Neural cell (in vitro differentiated cells): ENCODE measurements around the gene TADA3.

ENCODE experiments used
- EZH2 ChIP-seq: fragments of 200-600, 300-800 bp; shearing (Covaris generic), sonication (generic); IDR thresholded peaks from 2 replicates; pipeline ENCODE4 v1.6.1; 2014; ENCODE audit warnings: antibody characterized with exemption, low read length, borderline replicate concordance, mild to moderate bottlenecking; ENCODE audit not compliant: insufficient read depth, poor library complexity, severe bottlenecking
- RAD21 ChIP-seq: fragments of 450-650 bp; conservative IDR thresholded peaks from 2 replicates; pipeline ENCODE4 v1.6.1; 2014; ENCODE audit warnings: antibody characterized with exemption, mild to moderate bottlenecking, moderate library complexity
- SMC3 ChIP-seq: fragments of 450-650 bp; conservative IDR thresholded peaks from 2 replicates; pipeline ENCODE4 v1.6.1; 2014; ENCODE audit warnings: antibody characterized with exemption, mild to moderate bottlenecking, moderate library complexity; ENCODE audit not compliant: poor library complexity
- TF ChIP-seq, protein P1 (sequence below): fragments of 450-650 bp; IDR thresholded peaks from 2 replicates; pipeline ENCODE4 v1.5.1; 2014; ENCODE audit warnings: antibody characterized with exemption, mild to moderate bottlenecking, moderate library complexity; ENCODE audit not compliant: poor library complexity, severe bottlenecking
- TF ChIP-seq, protein P2 (sequence below): IDR thresholded peaks from 2 replicates; pipeline ENCODE4 v1.6.1; 2012; ENCODE audit warnings: borderline replicate concordance

DNA sequence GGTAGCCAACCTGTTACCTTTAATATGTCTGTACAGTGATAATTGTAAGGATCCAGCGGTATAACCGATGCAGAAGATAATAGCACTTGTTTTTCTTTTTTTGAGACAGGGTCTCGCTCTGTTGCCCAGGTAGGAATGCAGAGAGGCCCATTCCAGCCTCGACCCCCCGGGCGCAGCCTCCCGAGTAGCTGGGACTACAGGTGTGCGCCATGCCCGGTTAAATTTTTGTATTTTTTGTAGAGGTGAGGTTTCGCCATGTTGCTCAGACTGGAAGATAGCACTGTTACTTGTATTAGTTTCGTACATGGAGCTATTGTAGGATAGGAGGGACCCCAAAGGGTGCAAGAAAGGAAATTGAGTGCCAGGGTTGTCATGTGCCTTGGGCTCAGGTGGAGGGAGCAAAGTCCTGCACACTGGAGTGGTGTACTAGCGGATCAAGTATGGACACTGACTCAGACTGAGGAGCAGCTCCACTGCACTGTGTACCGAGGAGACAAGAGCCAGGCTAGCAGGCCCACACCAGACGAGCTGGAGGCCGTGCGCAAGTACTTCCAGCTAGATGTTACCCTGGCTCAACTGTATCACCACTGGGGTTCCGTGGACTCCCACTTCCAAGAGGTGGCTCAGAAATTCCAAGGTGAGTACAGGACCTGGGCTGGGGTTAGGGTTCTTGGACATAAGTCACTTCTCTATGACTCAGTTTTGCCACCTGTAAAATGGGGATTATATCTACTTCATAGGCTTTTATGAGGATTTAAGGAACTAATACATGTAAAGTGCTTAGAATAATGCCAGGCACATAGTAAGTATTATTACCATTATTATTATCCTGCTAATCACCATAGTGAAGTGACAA lies 41.5 kb downstream of the TADA3 start:
- no peak for TF ChIP-seq RAD21
- TF ChIP-seq, protein P1, sequence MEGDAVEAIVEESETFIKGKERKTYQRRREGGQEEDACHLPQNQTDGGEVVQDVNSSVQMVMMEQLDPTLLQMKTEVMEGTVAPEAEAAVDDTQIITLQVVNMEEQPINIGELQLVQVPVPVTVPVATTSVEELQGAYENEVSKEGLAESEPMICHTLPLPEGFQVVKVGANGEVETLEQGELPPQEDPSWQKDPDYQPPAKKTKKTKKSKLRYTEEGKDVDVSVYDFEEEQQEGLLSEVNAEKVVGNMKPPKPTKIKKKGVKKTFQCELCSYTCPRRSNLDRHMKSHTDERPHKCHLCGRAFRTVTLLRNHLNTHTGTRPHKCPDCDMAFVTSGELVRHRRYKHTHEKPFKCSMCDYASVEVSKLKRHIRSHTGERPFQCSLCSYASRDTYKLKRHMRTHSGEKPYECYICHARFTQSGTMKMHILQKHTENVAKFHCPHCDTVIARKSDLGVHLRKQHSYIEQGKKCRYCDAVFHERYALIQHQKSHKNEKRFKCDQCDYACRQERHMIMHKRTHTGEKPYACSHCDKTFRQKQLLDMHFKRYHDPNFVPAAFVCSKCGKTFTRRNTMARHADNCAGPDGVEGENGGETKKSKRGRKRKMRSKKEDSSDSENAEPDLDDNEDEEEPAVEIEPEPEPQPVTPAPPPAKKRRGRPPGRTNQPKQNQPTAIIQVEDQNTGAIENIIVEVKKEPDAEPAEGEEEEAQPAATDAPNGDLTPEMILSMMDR = no peak
- TF ChIP-seq SMC3 = no peak
- no peak for TF ChIP-seq EZH2
- TF ChIP-seq, protein P2, sequence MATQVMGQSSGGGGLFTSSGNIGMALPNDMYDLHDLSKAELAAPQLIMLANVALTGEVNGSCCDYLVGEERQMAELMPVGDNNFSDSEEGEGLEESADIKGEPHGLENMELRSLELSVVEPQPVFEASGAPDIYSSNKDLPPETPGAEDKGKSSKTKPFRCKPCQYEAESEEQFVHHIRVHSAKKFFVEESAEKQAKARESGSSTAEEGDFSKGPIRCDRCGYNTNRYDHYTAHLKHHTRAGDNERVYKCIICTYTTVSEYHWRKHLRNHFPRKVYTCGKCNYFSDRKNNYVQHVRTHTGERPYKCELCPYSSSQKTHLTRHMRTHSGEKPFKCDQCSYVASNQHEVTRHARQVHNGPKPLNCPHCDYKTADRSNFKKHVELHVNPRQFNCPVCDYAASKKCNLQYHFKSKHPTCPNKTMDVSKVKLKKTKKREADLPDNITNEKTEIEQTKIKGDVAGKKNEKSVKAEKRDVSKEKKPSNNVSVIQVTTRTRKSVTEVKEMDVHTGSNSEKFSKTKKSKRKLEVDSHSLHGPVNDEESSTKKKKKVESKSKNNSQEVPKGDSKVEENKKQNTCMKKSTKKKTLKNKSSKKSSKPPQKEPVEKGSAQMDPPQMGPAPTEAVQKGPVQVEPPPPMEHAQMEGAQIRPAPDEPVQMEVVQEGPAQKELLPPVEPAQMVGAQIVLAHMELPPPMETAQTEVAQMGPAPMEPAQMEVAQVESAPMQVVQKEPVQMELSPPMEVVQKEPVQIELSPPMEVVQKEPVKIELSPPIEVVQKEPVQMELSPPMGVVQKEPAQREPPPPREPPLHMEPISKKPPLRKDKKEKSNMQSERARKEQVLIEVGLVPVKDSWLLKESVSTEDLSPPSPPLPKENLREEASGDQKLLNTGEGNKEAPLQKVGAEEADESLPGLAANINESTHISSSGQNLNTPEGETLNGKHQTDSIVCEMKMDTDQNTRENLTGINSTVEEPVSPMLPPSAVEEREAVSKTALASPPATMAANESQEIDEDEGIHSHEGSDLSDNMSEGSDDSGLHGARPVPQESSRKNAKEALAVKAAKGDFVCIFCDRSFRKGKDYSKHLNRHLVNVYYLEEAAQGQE = no peak
